Endodermal cell (in vitro differentiated cells): ENCODE data around the gene C1orf210. TPM values are rescaled to one million over a fixed set of nuclear protein-coding genes. Genes with fewer than 3 reads are reported as not detected.

Experiments used
- DNase-seq: peaks from one replicate; pipeline ENCODE4 v3.0.0-alpha.2; 2017
- H3K27ac ChIP-seq: 2 replicates; pipeline ENCODE4 v1.5.1; 2013; ENCODE audit warnings: mild to moderate bottlenecking, low read depth, low read length, moderate library complexity
- H3K27me3 ChIP-seq: 2 replicates; pipeline ENCODE4 v1.6.1; 2013; ENCODE audit warnings: mild to moderate bottlenecking, low read length, moderate library complexity; ENCODE audit not compliant: insufficient read depth, control insufficient read depth, poor library complexity, severe bottlenecking
- H3K36me3 ChIP-seq: 2 replicates; pipeline ENCODE4 v1.7.0; 2013; ENCODE audit warnings: mild to moderate bottlenecking, low read length, moderate library complexity; ENCODE audit not compliant: control insufficient read depth, insufficient read depth
- H3K4me1 ChIP-seq: one replicate; pipeline ENCODE4 v1.7.0; 2013; ENCODE audit warnings: low read length; ENCODE audit not compliant: control insufficient read depth, insufficient read depth
- H3K4me3 ChIP-seq: 2 replicates; pipeline ENCODE4 v1.5.1; 2013; ENCODE audit warnings: mild to moderate bottlenecking, low read length, moderate library complexity
- H3K9ac ChIP-seq: 2 replicates; pipeline ENCODE4 v1.6.1; 2013; ENCODE audit warnings: mild to moderate bottlenecking, low read length, moderate library complexity; ENCODE audit not compliant: poor library complexity, severe bottlenecking; ENCODE audit errors: extremely low read depth
- H3K9me3 ChIP-seq: 2 replicates; pipeline ENCODE4 v1.6.1; 2013; ENCODE audit warnings: mild to moderate bottlenecking, low read length, moderate library complexity; ENCODE audit not compliant: control insufficient read depth
- H3K27ac Mint-ChIP-seq: 2 replicates; pipeline ENCODE4 v1.8.0; 2020; ENCODE audit warnings: mixed read lengths
- H3K27me3 Mint-ChIP-seq: 2 replicates; pipeline ENCODE4 v1.8.0; 2021; ENCODE audit warnings: mild to moderate bottlenecking, mixed read lengths; ENCODE audit not compliant: insufficient read depth
- H3K36me3 Mint-ChIP-seq: 2 replicates; pipeline ENCODE4 v1.8.0; 2020; ENCODE audit warnings: low read depth, mixed read lengths
- H3K4me1 Mint-ChIP-seq: 2 replicates; pipeline ENCODE4 v1.8.0; 2020; ENCODE audit warnings: mixed read lengths
- H3K4me3 Mint-ChIP-seq: 2 replicates; pipeline ENCODE4 v1.8.0; 2020; ENCODE audit warnings: mild to moderate bottlenecking, moderate library complexity, mixed read lengths
- H3K9me3 Mint-ChIP-seq: 2 replicates; pipeline ENCODE4 v1.8.0; 2020; ENCODE audit warnings: mild to moderate bottlenecking, mixed read lengths
- CTCF ChIP-seq: fragments of 200-600 bp; sonication (generic); conservative IDR thresholded peaks from 2 replicates; pipeline ENCODE4 v1.5.0; 2021; ENCODE audit warnings: antibody characterized with exemption, mild to moderate bottlenecking
- WGBS, 2 experiments: methylation state at CpG; one replicate each; pipeline versions ENCODE4 v1.1.5 to v1.1.7; 2013; ENCODE audit warnings: missing lambda C conversion rate in 2 of 2, mixed read lengths in 1 of 2; ENCODE audit not compliant: insufficient coverage in 1 of 2, insufficient read length in 1 of 2; 5-methylcytosine and 5-hydroxymethylcytosine counted together
- total RNA-seq, 2 donors: library from RNA; stranded (reverse); fragmentation: NEBNext Ultra II Directional in 1 of 2; extraction: Animal tissue kit (Norgen Biotek cat#: 25700) in 1 of 2; gene quantifications; 2 replicates in 1 of 2; 3 replicates in 1 of 2; pipeline ENCODE4 v1.2.1, GENCODE V29; 2021

C1orf210 gene
- total RNA-seq, 2 donors from 2014 or later = 9.7 to 17.9 TPM

GRCh38 chr1:43253876-43254275, 31.5 kb downstream of the C1orf210 start:
- DNase-seq = no peak
- no peaks in the 10 kb centered on the region for H3K4me1 Mint-ChIP-seq
- Histone ChIP-seq H3K4me3 (no peak overlapping the region), H3K36me3 (no peaks in the 10 kb centered on the region), H3K27me3 (no peaks in the 10 kb centered on the region), H3K9me3 (peaks cover 36% of the 10 kb centered on the region), H3K9ac (no peak overlapping the region), H3K4me1 (no peaks in the 10 kb centered on the region), H3K27ac (no peak overlapping the region)
- no peak overlapping the region for H3K27ac Mint-ChIP-seq
- WGBS, 2 experiments = 89 to 97% methylated on average over 5 to 8 of the region's 8 CpGs
- no peak overlapping the region for H3K4me3 Mint-ChIP-seq
- peaks cover 37% of the 10 kb centered on the region for H3K27me3 Mint-ChIP-seq
- H3K36me3 Mint-ChIP-seq = peaks cover 11% of the 10 kb centered on the region
- TF ChIP-seq CTCF = no peak
- peaks cover 66% of the 10 kb centered on the region for H3K9me3 Mint-ChIP-seq

- Mint-ChIP-seq H3K27ac (no peak overlapping the region), H3K27me3 (peaks cover 32% of the 10 kb centered on the region), H3K36me3 (peaks cover 7% of the 10 kb centered on the region), H3K4me1 (no peaks in the 10 kb centered on the region), H3K4me3 (no peak overlapping the region), H3K9me3 (peaks cover 63% of the 10 kb centered on the region)
- Histone ChIP-seq H3K9me3 (peaks cover 29% of the 10 kb centered on the region), H3K27me3 (no peaks in the 10 kb centered on the region), H3K4me3 (no peak overlapping the region), H3K36me3 (no peaks in the 10 kb centered on the region), H3K9ac (no peak overlapping the region), H3K27ac (no peak overlapping the region), H3K4me1 (no peaks in the 10 kb centered on the region)
- TF ChIP-seq CTCF = no peak
- 78 to 88% methylated on average over 1 to 4 of the region's 4 CpGs for WGBS, 2 experiments
- no peak for DNase-seq
Observed at GRCh38 chr1:43253173-43253572, 32.2 kb downstream of the C1orf210 start.

GRCh38 chr1:43252225-43252624, 33.2 kb downstream of the C1orf210 start:
- no peak overlapping the region for H3K4me3 Mint-ChIP-seq
- Histone ChIP-seq H3K27ac (no peak overlapping the region), H3K9me3 (peaks cover 22% of the 10 kb centered on the region), H3K27me3 (no peaks in the 10 kb centered on the region), H3K4me3 (no peak overlapping the region), H3K36me3 (no peaks in the 10 kb centered on the region), H3K4me1 (no peaks in the 10 kb centered on the region), H3K9ac (no peak overlapping the region)
- peaks cover 4% of the 10 kb centered on the region for H3K36me3 Mint-ChIP-seq
- 70 to 89% methylated on average over 1 of the region's 1 CpG for WGBS, 2 experiments
- H3K27ac Mint-ChIP-seq = no peak overlapping the region
- no peak for DNase-seq
- peaks cover 32% of the 10 kb centered on the region for H3K27me3 Mint-ChIP-seq
- TF ChIP-seq CTCF = no peak
- peaks cover 64% of the 10 kb centered on the region for H3K9me3 Mint-ChIP-seq
- no peaks in the 10 kb centered on the region for H3K4me1 Mint-ChIP-seq
